Natural killer cell (primary cell): ENCODE results near the gene NRGN. TPM values are rescaled to one million over a fixed set of nuclear protein-coding genes. Genes with fewer than 3 reads are reported as not detected.
A peak's percentile ranks its signal among the peaks of the same experiment; 100 is the strongest.

ENCODE experiments used
- ATAC-seq, 3 donors: fragments of 150-1000 bp in 2 of 3; fragments of 200-7000 bp in 1 of 3; cut with Tn5 transposase; 1 replicate in 1 of 3; 2 replicates in 2 of 3; pipeline ENCODE4 v1.10.0; 2021; ENCODE audit warnings: mild to moderate bottlenecking in 2 of 3, moderate library complexity in 2 of 3
- DNase-seq, 2 donors: peaks; one replicate each; pipeline versions ENCODE4 v3.0.0 to v3.0.0-alpha.2; 2013 to 2021; ENCODE audit warnings: mixed read lengths in 1 of 2
- H3K27ac ChIP-seq: one replicate; pipeline ENCODE4 v1.5.1; 2013; ENCODE audit warnings: mild to moderate bottlenecking, low read length
- H3K27me3 ChIP-seq: one replicate; pipeline ENCODE4 v1.6.1; 2013; ENCODE audit warnings: low read length; ENCODE audit not compliant: control insufficient read depth, insufficient read depth
- H3K36me3 ChIP-seq: one replicate; pipeline ENCODE4 v1.6.1; 2013; ENCODE audit warnings: low read length; ENCODE audit not compliant: control insufficient read depth, insufficient read depth
- H3K4me1 ChIP-seq: one replicate; pipeline ENCODE4 v1.6.1; 2013; ENCODE audit warnings: low read length; ENCODE audit not compliant: control insufficient read depth, insufficient read depth
- H3K4me3 ChIP-seq: one replicate; pipeline ENCODE4 v1.5.1; 2013; ENCODE audit warnings: low read length
- H3K9me3 ChIP-seq: one replicate; pipeline ENCODE4 v1.6.1; 2013; ENCODE audit warnings: low read length; ENCODE audit not compliant: control insufficient read depth, insufficient read depth
- H3K27ac Mint-ChIP-seq, 2 donors: one replicate each; pipeline ENCODE4 v1.8.0; 2022; ENCODE audit warnings: mild to moderate bottlenecking in 2 of 2, mixed read lengths in 2 of 2, moderate library complexity in 1 of 2
- H3K27me3 Mint-ChIP-seq, 2 donors: one replicate each; pipeline ENCODE4 v1.8.0; 2022; ENCODE audit warnings: low read depth in 2 of 2, mixed read lengths in 2 of 2
- H3K36me3 Mint-ChIP-seq: one replicate; pipeline ENCODE4 v1.8.0; 2022; ENCODE audit warnings: mixed read lengths
- H3K4me1 Mint-ChIP-seq, 2 donors: one replicate each; pipeline ENCODE4 v1.8.0; 2022; ENCODE audit warnings: mixed read lengths in 2 of 2
- H3K4me3 Mint-ChIP-seq: one replicate; pipeline ENCODE4 v1.8.0; 2022; ENCODE audit warnings: mild to moderate bottlenecking, moderate library complexity, mixed read lengths
- H3K9me3 Mint-ChIP-seq, 2 donors: one replicate each; pipeline ENCODE4 v1.8.0; 2022; ENCODE audit warnings: mixed read lengths in 2 of 2
- CTCF ChIP-seq: fragments of 200-600 bp; IDR thresholded peaks from one replicate; pipeline ENCODE4 v1.8.0; 2022; ENCODE audit warnings: antibody characterized with exemption
- WGBS: methylation state at CpG from one replicate; pipeline ENCODE4 v1.1.7; 2013; ENCODE audit warnings: missing lambda C conversion rate; ENCODE audit not compliant: insufficient coverage; 5-methylcytosine and 5-hydroxymethylcytosine counted together
- intact Hi-C: fragments of 100-400 bp; cut with micrococcal nuclease; formaldehyde crosslinking; loops from one replicate; pipeline ENCODE4 v1.14.2; 2022
- total RNA-seq, 4 donors: library from RNA; stranded (reverse); fragments of 120-200 nt in 1 of 4; gene quantifications; one replicate each; pipeline versions ENCODE4 v1.2.3 to v1.2.4, GENCODE V29; 2013 to 2022

NRGN gene
- total RNA-seq, 3 donors from 2014 or later (not counting 1 experiment from before 2014, with no cell fraction given) = 11.1 to 70.9 (median 28.4) TPM

GRCh38 chr11:124717786-124718651, 21.7 kb upstream of the NRGN start:
- no peak overlapping the region for H3K4me3 ChIP-seq
- no peaks in the 10 kb centered on the region for H3K9me3 Mint-ChIP-seq
- H3K4me3 Mint-ChIP-seq = peak overlapping the region; percentile 73
- intact Hi-C loops = no loop called here
- no peaks in the 10 kb centered on the region for H3K36me3 ChIP-seq
- peaks cover 9 to 13% of the 10 kb centered on the region in 2 donors for H3K4me1 Mint-ChIP-seq
- 1% methylated on average over 40 of the region's 45 CpGs for WGBS
- peaks cover 12% of the 10 kb centered on the region for H3K4me1 ChIP-seq
- no peaks in the 10 kb centered on the region for H3K9me3 ChIP-seq
- no peak overlapping the region for H3K27ac Mint-ChIP-seq
- DNase-seq (peak in 1 of 2 donors; percentile 66), ATAC-seq (peak; percentile 49 to 82 (median 52))
- no peak for TF ChIP-seq CTCF
- no peak overlapping the region for H3K27ac ChIP-seq
- peaks cover 73 to 81% of the 10 kb centered on the region in 2 donors for H3K27me3 Mint-ChIP-seq
- H3K27me3 ChIP-seq = peaks cover 35% of the 10 kb centered on the region
- no peaks in the 10 kb centered on the region for H3K36me3 Mint-ChIP-seq

GRCh38 chr11:124718801-124719200, 20.9 kb upstream of the NRGN start:
- Mint-ChIP-seq H3K27ac (no peak overlapping the region), H3K27me3 (peaks cover 76 to 81% of the 10 kb centered on the region in 2 donors), H3K4me3 (no peak overlapping the region), H3K36me3 (no peaks in the 10 kb centered on the region), H3K4me1 (peaks cover 9 to 13% of the 10 kb centered on the region in 2 donors), H3K9me3 (no peaks in the 10 kb centered on the region)
- DNase-seq (no peak), ATAC-seq (no peak)
- no peaks in the 10 kb centered on the region for H3K9me3 ChIP-seq
- WGBS = 75% methylated on average over 13 of the region's 14 CpGs
- intact Hi-C loops = no loop called here
- peaks cover 12% of the 10 kb centered on the region for H3K4me1 ChIP-seq
- no peak overlapping the region for H3K4me3 ChIP-seq
- no peak for TF ChIP-seq CTCF
- H3K36me3 ChIP-seq = no peaks in the 10 kb centered on the region
- H3K27ac ChIP-seq = no peak overlapping the region
- H3K27me3 ChIP-seq = peaks cover 35% of the 10 kb centered on the region

DNA sequence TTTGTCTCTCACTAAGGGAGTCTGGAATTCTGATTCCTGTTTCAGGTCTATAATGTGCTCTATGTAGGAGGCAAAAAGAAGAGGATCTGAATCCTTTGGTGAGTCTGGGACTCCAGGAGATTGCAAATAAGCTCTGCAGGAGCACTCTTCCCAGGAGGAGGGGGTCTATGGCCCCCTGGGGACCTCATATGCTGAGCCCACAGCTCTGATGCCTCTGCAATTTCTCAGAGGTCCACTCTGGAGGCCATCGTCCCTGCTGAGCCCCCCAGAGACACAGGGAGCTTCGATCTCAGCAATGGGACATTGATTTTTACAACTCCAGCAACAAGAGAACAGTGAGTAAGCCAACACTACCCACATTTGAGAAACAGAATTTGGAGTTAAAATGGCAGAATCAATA, 20.2 kb upstream of the NRGN start:
- H3K36me3 Mint-ChIP-seq = no peaks in the 10 kb centered on the region
- H3K4me1 Mint-ChIP-seq = peaks cover 9 to 13% of the 10 kb centered on the region in 2 donors
- Histone ChIP-seq H3K27ac (no peak overlapping the region), H3K9me3 (no peaks in the 10 kb centered on the region), H3K36me3 (no peaks in the 10 kb centered on the region), H3K4me3 (no peak overlapping the region), H3K27me3 (peaks cover 35% of the 10 kb centered on the region), H3K4me1 (peaks cover 12% of the 10 kb centered on the region)
- no peak overlapping the region for H3K4me3 Mint-ChIP-seq
- no peak for ATAC-seq
- H3K27me3 Mint-ChIP-seq = peaks cover 76 to 81% of the 10 kb centered on the region in 2 donors
- H3K27ac Mint-ChIP-seq = no peak overlapping the region
- 83% methylated on average over 2 of the region's 2 CpGs for WGBS
- H3K9me3 Mint-ChIP-seq = no peaks in the 10 kb centered on the region
- DNase-seq = no peak
- intact Hi-C loops = no loop called here
- TF ChIP-seq CTCF = no peak
